Hepatocyte (in vitro differentiated cells): Measurements from ENCODE around the gene DNAJB5.

ENCODE experiments used
- CTCF ChIP-seq: fragments of 200-600 bp; sonication (generic); IDR thresholded peaks from 2 replicates; pipeline ENCODE4 v1.5.1; 2016; ENCODE audit warnings: antibody characterized with exemption, mild to moderate bottlenecking; ENCODE audit not compliant: poor library complexity
- EZH2 ChIP-seq: fragments of 200-600 bp; sonication (generic); IDR thresholded peaks from 2 replicates; pipeline ENCODE4 v1.6.1; 2016; ENCODE audit warnings: antibody characterized with exemption, mild to moderate bottlenecking, borderline replicate concordance

- TF ChIP-seq CTCF (peak; percentile 11), EZH2 (no peak)
Observed at GRCh38 chr9:34991607-34992375, 2.2 kb downstream of the DNAJB5 start.
